ENCODE data around the gene USP48.

- no peak for TF ChIP-seq CTCF (conservative IDR thresholded peaks at IDR 0.05; ENCODE audit: low read depth, low read length)
- TF ChIP-seq POLR2A (IDR thresholded peaks at IDR 0.05; ENCODE audit: low read depth, low read length): no peak
- no peak for TF ChIP-seq USF2 (IDR thresholded peaks at IDR 0.05; ENCODE audit: low read depth, low read length)
- no peak for TF ChIP-seq RAD21 (IDR thresholded peaks at IDR 0.05; ENCODE audit: low read length)
- TF ChIP-seq MAZ (IDR thresholded peaks at IDR 0.05; ENCODE audit: borderline replicate concordance, low read depth, low read length): no peak
- no peak for TF ChIP-seq CHD1 (IDR thresholded peaks at IDR 0.05; ENCODE audit: low read depth, low read length)
- no peak for TF ChIP-seq ELK1 (IDR thresholded peaks at IDR 0.05; ENCODE audit: borderline replicate concordance, low read depth, low read length)
- no peak for TF ChIP-seq SMC3 (IDR thresholded peaks at IDR 0.05; ENCODE audit: low read depth, low read length)
- TF ChIP-seq MXI1 (IDR thresholded peaks at IDR 0.05; ENCODE audit: borderline replicate concordance, low read depth, low read length): no peak
- TF ChIP-seq RFX5 (IDR thresholded peaks at IDR 0.05; ENCODE audit: low read depth, low read length): no peak
These were observed 128.7 kb downstream of the USP48 start for GRCh38 chr1:21654209-21654608.

Measured in IMR-90 (cell line).